ENCODE data around the gene RICTOR. TPM values are rescaled to one million over a fixed set of nuclear protein-coding genes. Genes with fewer than 3 reads are reported as not detected.

The RICTOR gene
- polyA plus RNA-seq, 2 of the 4 experiments (the other 2 are of a cell fraction), result 6.5 to 28.5 TPM

GRCh38 chr5:39062530-39062929, 11.7 kb downstream of the RICTOR start:
- H3K9me3 ChIP-seq, result no peaks in the 10 kb centered on the region
- TF ChIP-seq RAD21 (conservative IDR thresholded peaks at IDR 0.05 in 1 of 2, IDR thresholded peaks at IDR 0.05 in 1 of 2) (no peak), MAX (IDR thresholded peaks at IDR 0.05) (no peak), CTCF (IDR thresholded peaks at IDR 0.05) (no peak), EHF (CRISPR knock-in tag; IDR thresholded peaks at IDR 0.05) (no peak), FOXS1 (CRISPR knock-in tag; IDR thresholded peaks at IDR 0.05) (no peak)
- POLR2A ChIA-PET, result no interaction called here
- H3K4me2 ChIP-seq, result peak overlapping the region; percentile 35
- FAIRE-seq (no peak), ATAC-seq (no peak), DNase-seq (ENCODE audit: low read depth in 1 of 2, low spot score in 1 of 2) (no peak)
- H3K4me1 ChIP-seq, result peaks cover 41% of the 10 kb centered on the region
- no peak overlapping the region for H3K27ac ChIP-seq
- H3K4me3 ChIP-seq, result no peak overlapping the region
- CTCF ChIA-PET, result interaction anchor here (1.7 kb wide), 1 partner anchor 18 kb away, joined by 4 read pairs; no protein-coding TSS in a partner anchor

GRCh38 chr5:39062104-39062503, 12.1 kb downstream of the RICTOR start:
- 75% methylated on average over 3 of the region's 3 CpGs for WGBS (ENCODE audit: missing lambda C conversion rate)
- Histone ChIP-seq H3K27ac (no peak overlapping the region), H3K4me2 (peak overlapping the region; percentile 35; the same call in 2 of the 3 replicates), H3K9me3 (no peaks in the 10 kb centered on the region), H3K4me3 (no peak overlapping the region), H3K4me1 (peaks cover 45% of the 10 kb centered on the region)
- POLR2A ChIA-PET, result no interaction called here
- CTCF ChIA-PET, result interaction anchor here (1.7 kb wide), 1 partner anchor 19 kb away, joined by 4 read pairs; no protein-coding TSS in a partner anchor
- ATAC-seq (no peak), DNase-seq (ENCODE audit: low read depth in 1 of 2, low spot score in 1 of 2) (no peak), FAIRE-seq (no peak)
- TF ChIP-seq EHMT2 (IDR thresholded peaks at IDR 0.05; ENCODE audit: low read depth), result no peak
- no peak for TF ChIP-seq GATA3 (IDR thresholded peaks at IDR 0.05; ENCODE audit: borderline replicate concordance)
- no peak for TF ChIP-seq FOSB (CRISPR knock-in tag; IDR thresholded peaks at IDR 0.05)
- TF ChIP-seq PBX3 (IDR thresholded peaks at IDR 0.05), result no peak
- TF ChIP-seq USF2 (IDR thresholded peaks at IDR 0.05), result no peak

GRCh38 chr5:39059064-39059463, 15.1 kb downstream of the RICTOR start:
- TF ChIP-seq HMGXB4 (CRISPR knock-in tag; IDR thresholded peaks at IDR 0.05; ENCODE audit: borderline replicate concordance) (no peak), RAD21 (conservative IDR thresholded peaks at IDR 0.05 in 1 of 2, IDR thresholded peaks at IDR 0.05 in 1 of 2) (no peak), JUN (IDR thresholded peaks at IDR 0.05) (no peak), PHF8 (IDR thresholded peaks at IDR 0.05; ENCODE audit: borderline replicate concordance, low read depth) (no peak), HOXB13 (CRISPR knock-in tag; IDR thresholded peaks at IDR 0.05; ENCODE audit: low read depth) (no peak), USF2 (IDR thresholded peaks at IDR 0.05) (no peak), EP300 (IDR thresholded peaks at IDR 0.05) (no peak), ZC3H11A (IDR thresholded peaks at IDR 0.05) (no peak), RFX5 (IDR thresholded peaks at IDR 0.05) (no peak), REST (IDR thresholded peaks at IDR 0.05) (no peak), ZNF302 (CRISPR knock-in tag; IDR thresholded peaks at IDR 0.05) (no peak)
- CTCF ChIA-PET, result interaction anchor here (0.6 kb wide), 2 partner anchors 55 to 227 kb away, joined by 3 to 5 read pairs; no protein-coding TSS in a partner anchor
- 84% methylated on average over 2 of the region's 2 CpGs for whole genome bisulfite sequencing (ENCODE audit: missing lambda C conversion rate)
- peak in 1 of 2 experiments; percentile 40; a peak in 2 of 6 replicates for ATAC-seq
- FAIRE-seq, result no peak
- Histone ChIP-seq H3K9me3 (no peaks in the 10 kb centered on the region), H3K4me2 (no peak overlapping the region), H3K4me3 (no peak overlapping the region), H3K27ac (no peak overlapping the region), H3K4me1 (peaks cover 62% of the 10 kb centered on the region)
- POLR2A ChIA-PET, result no interaction called here
- no peak for DNase-seq (ENCODE audit: low read depth in 1 of 2, low spot score in 1 of 2)
